Suprapubic skin (tissue), 4 donors: Measurements from ENCODE around the gene ASB4.

Source experiments
- EP300 ChIP-seq: sonication (generic); formaldehyde crosslinking; IDR thresholded peaks from one replicate; pipeline ENCODE4 v1.6.1; 2017; ENCODE audit warnings: antibody characterized with exemption
- POLR2A ChIP-seq, 2 donors: fragments of 450-650 bp; IDR thresholded peaks; one replicate each; pipeline ENCODE4 v1.6.1; 2017; ENCODE audit warnings: antibody characterized with exemption in 2 of 2, mild to moderate bottlenecking in 2 of 2, moderate library complexity in 2 of 2
- POLR2AphosphoS5 ChIP-seq, 3 donors: sonication (generic); formaldehyde crosslinking; IDR thresholded peaks; one replicate each; pipeline ENCODE4 v1.6.1; 2017; ENCODE audit warnings: antibody characterized with exemption in 3 of 3
- TF ChIP-seq, protein P1 (sequence below), 2 donors: fragments of 200-600 bp in 1 of 2; fragments of 450-650 bp in 1 of 2; sonication (generic) in 1 of 2; IDR thresholded peaks; one replicate each; pipeline ENCODE4 v1.5.1; 2016 to 2019; ENCODE audit warnings: antibody characterized with exemption in 2 of 2, mild to moderate bottlenecking in 1 of 2, moderate library complexity in 1 of 2

DNA sequence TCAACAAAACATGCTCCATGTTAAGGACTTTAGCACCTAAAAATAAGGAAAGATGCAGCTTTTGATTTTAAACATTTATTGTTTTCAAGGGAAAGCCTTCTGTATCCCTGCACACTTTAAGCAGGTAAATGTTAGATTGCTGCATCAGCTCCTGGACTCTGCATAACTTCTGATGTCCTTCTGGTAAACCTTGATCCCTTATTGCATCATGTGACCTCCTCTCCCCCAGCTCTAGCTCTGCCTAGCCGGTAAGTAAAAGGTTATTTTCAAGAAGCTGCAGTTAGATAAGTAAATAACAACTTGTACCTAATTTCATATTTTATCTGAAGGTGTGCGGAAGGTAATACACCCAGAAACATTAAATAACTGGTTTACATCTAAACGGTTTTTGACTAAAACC, 73.1 kb downstream of the ASB4 start:
- TF ChIP-seq, protein P1, sequence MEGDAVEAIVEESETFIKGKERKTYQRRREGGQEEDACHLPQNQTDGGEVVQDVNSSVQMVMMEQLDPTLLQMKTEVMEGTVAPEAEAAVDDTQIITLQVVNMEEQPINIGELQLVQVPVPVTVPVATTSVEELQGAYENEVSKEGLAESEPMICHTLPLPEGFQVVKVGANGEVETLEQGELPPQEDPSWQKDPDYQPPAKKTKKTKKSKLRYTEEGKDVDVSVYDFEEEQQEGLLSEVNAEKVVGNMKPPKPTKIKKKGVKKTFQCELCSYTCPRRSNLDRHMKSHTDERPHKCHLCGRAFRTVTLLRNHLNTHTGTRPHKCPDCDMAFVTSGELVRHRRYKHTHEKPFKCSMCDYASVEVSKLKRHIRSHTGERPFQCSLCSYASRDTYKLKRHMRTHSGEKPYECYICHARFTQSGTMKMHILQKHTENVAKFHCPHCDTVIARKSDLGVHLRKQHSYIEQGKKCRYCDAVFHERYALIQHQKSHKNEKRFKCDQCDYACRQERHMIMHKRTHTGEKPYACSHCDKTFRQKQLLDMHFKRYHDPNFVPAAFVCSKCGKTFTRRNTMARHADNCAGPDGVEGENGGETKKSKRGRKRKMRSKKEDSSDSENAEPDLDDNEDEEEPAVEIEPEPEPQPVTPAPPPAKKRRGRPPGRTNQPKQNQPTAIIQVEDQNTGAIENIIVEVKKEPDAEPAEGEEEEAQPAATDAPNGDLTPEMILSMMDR (IDR thresholded peaks at IDR 0.05), result no peak
- TF ChIP-seq EP300 (no peak), POLR2A (IDR thresholded peaks at IDR 0.05) (no peak), POLR2AphosphoS5 (IDR thresholded peaks at IDR 0.05) (no peak)
